Osteoblast (primary cell): ENCODE results near the gene PIEZO1. TPM values are rescaled to one million over a fixed set of nuclear protein-coding genes. Genes with fewer than 3 reads are reported as not detected.

ENCODE experiments used
- DNase-seq: peaks from one replicate; pipeline ENCODE4 v3.0.0; 2011; ENCODE audit warnings: low spot score, mixed read lengths; ENCODE audit not compliant: insufficient read length; ENCODE audit errors: missing footprints
- H2AFZ ChIP-seq: 2 replicates; pipeline ENCODE4 v1.6.0; 2011; ENCODE audit warnings: mild to moderate bottlenecking, low read length
- H3K27ac ChIP-seq: 2 replicates; pipeline ENCODE4 v1.5.1; 2011; ENCODE audit warnings: mild to moderate bottlenecking, low read depth, low read length, moderate library complexity
- H3K27me3 ChIP-seq: 2 replicates; pipeline ENCODE4 v1.6.0; 2012; ENCODE audit warnings: mild to moderate bottlenecking, control low read depth, inconsistent platforms, low read length, moderate library complexity; ENCODE audit not compliant: insufficient read depth
- H3K36me3 ChIP-seq: 2 replicates; pipeline ENCODE4 v1.5.1; 2011; ENCODE audit warnings: mild to moderate bottlenecking, low read length, control low read depth, moderate library complexity; ENCODE audit not compliant: insufficient read depth
- H3K4me1 ChIP-seq: 2 replicates; pipeline ENCODE4 v1.5.1; 2011; ENCODE audit warnings: mild to moderate bottlenecking, low read length, control low read depth, moderate library complexity; ENCODE audit not compliant: insufficient read depth
- H3K4me2 ChIP-seq: 2 replicates; pipeline ENCODE4 v1.6.0; 2011; ENCODE audit warnings: mild to moderate bottlenecking, low read length; ENCODE audit not compliant: insufficient read depth
- H3K4me3 ChIP-seq: fragments of 200-600 bp; sonication (generic); 3 replicates; pipeline ENCODE4 v1.5.1; 2012; ENCODE audit warnings: mild to moderate bottlenecking, low read length, inconsistent platforms; ENCODE audit not compliant: insufficient read depth
- H3K79me2 ChIP-seq: 2 replicates; pipeline ENCODE4 v1.6.0; 2012; ENCODE audit warnings: mild to moderate bottlenecking, low read length, control low read depth, inconsistent platforms; ENCODE audit not compliant: insufficient read depth
- H3K9me3 ChIP-seq: 2 replicates; pipeline ENCODE4 v1.5.1; 2011; ENCODE audit warnings: low read depth, low read length, control low read depth
- H4K20me1 ChIP-seq: 2 replicates; pipeline ENCODE4 v1.6.0; 2012; ENCODE audit warnings: mild to moderate bottlenecking, low read length, control low read depth; ENCODE audit not compliant: insufficient read depth
- CTCF ChIP-seq: IDR thresholded peaks from 2 replicates; pipeline ENCODE4 v1.5.1; 2011; ENCODE audit warnings: mild to moderate bottlenecking, low read depth, low read length, moderate library complexity; ENCODE audit errors: extremely low read depth
- total RNA-seq: library from RNA; depleted of rRNA; stranded (reverse); fragments of >200 nt; gene quantifications from 2 replicates; pipeline ENCODE4 v1.2.3, GENCODE V29; 2012

The PIEZO1 gene
- total RNA-seq, 1 donor: 207 TPM

- Histone ChIP-seq H3K79me2 (peaks cover 68% of the 10 kb centered on the region), H4K20me1 (peaks cover 61% of the 10 kb centered on the region), H3K4me1 (peaks cover 42% of the 10 kb centered on the region), H3K4me3 (peak overlapping the region; percentile 82), H2AFZ (no peak overlapping the region), H3K27ac (peak overlapping the region; percentile 73), H3K9me3 (no peaks in the 10 kb centered on the region), H3K27me3 (no peaks in the 10 kb centered on the region), H3K36me3 (no peaks in the 10 kb centered on the region), H3K4me2 (peak overlapping the region; percentile 88)
- TF ChIP-seq CTCF: no peak
- DNase-seq: peak; percentile 99
Observed at GRCh38 chr16:88782454-88783390, 2.3 kb downstream of the PIEZO1 start.

DNA sequence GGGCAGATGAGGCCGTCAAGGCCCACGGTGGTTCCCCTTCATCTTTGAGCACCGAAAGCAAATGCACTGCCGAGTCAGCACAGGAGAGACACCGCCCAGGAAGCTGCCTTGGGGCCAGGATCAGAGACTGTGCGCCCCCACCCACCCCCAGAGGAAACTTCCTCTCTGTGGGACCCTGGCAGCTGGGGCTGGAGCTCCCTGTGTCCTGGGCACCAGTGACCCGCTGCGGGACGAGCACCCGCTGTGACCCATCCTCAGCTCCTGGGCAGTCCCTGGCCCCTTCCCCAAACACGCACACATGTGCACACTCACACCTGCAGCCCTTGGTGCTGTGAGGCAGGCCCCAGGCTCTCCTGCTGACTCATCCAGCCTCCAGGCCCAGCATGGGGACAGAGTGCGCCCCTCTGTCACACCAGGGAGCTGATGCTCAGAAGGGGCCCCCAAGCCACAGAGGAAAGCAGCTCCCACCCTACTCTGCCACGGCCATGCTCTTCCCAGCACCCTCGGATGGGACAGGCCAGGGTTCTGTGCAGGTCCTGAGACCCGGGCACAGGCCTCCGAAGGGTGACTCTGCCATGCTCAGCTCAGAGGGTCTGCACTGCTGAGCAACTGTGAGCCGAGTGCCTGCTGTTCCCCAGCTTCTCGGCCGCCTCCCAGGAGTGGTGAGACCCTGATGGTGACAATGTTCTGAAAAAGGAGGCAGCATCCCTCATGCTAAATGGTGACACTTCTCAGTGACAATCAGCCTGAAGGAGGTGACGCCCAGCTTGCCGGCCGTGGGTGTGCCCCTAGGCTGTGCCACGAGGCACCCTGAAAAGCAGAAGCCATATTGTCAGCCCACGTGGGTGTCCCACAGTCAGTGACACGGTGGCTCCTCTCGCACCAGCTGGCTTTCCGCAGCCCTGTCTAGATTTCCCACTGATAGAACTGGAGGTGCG is 3.6 kb downstream of the PIEZO1 start:
- Histone ChIP-seq H4K20me1 (peaks cover 66% of the 10 kb centered on the region), H3K27me3 (no peaks in the 10 kb centered on the region), H3K4me1 (peaks cover 47% of the 10 kb centered on the region), H3K27ac (peak overlapping the region; percentile 73), H3K36me3 (no peaks in the 10 kb centered on the region), H3K4me2 (peak overlapping the region; percentile 88), H2AFZ (no peak overlapping the region), H3K4me3 (no peak overlapping the region), H3K79me2 (peaks cover 81% of the 10 kb centered on the region), H3K9me3 (no peaks in the 10 kb centered on the region)
- TF ChIP-seq CTCF: no peak
- peak; percentile 77 for DNase-seq

GRCh38 chr16:88780142-88781062 is 4.6 kb downstream of the PIEZO1 start:
- no peaks in the 10 kb centered on the region for H3K36me3 ChIP-seq
- peak overlapping the region; percentile 29 for H3K4me3 ChIP-seq
- no peaks in the 10 kb centered on the region for H3K9me3 ChIP-seq
- H3K27ac ChIP-seq: peak overlapping the region; percentile 51
- DNase-seq: peak; percentile 61
- H3K4me2 ChIP-seq: peak overlapping the region; percentile 55
- peaks cover 47% of the 10 kb centered on the region for H3K4me1 ChIP-seq
- H3K27me3 ChIP-seq: no peaks in the 10 kb centered on the region
- peaks cover 71% of the 10 kb centered on the region for H4K20me1 ChIP-seq
- peaks cover 90% of the 10 kb centered on the region for H3K79me2 ChIP-seq
- H2AFZ ChIP-seq: no peak overlapping the region
- TF ChIP-seq CTCF: no peak
